NT2/D1 (cell line): ENCODE measurements around the gene PYGO2.

Source experiments
- DNase-seq: peaks from one replicate; pipeline ENCODE4 v3.0.0-alpha.2; 2011; ENCODE audit warnings: low read depth, low spot score
- H3K27me3 ChIP-seq: 2 replicates; pipeline ENCODE4 v1.6.0; 2011; ENCODE audit warnings: mild to moderate bottlenecking; ENCODE audit not compliant: insufficient read length, insufficient read depth
- H3K36me3 ChIP-seq: 2 replicates; pipeline ENCODE4 v1.6.1; 2011; ENCODE audit warnings: mild to moderate bottlenecking, low read length, mixed read lengths; ENCODE audit not compliant: insufficient read depth, insufficient read length
- H3K4me1 ChIP-seq: 2 replicates; pipeline ENCODE4 v1.5.1; 2011; ENCODE audit not compliant: insufficient read depth, insufficient read length
- H3K4me3 ChIP-seq: 2 replicates; pipeline ENCODE4 v1.5.1; 2011; ENCODE audit warnings: low read depth; ENCODE audit not compliant: insufficient read length
- H3K9ac ChIP-seq: 2 replicates; pipeline ENCODE4 v1.6.0; 2011; ENCODE audit warnings: low read depth; ENCODE audit not compliant: insufficient read length
- H3K9me3 ChIP-seq: 2 replicates; pipeline ENCODE4 v1.5.1; 2011; ENCODE audit warnings: mild to moderate bottlenecking, low read length; ENCODE audit not compliant: insufficient read depth
- SUZ12 ChIP-seq: IDR thresholded peaks from 2 replicates; pipeline ENCODE4 v1.6.1; 2011; ENCODE audit not compliant: insufficient read length, insufficient read depth; ENCODE audit errors: extremely low read depth
- YY1 ChIP-seq: IDR thresholded peaks from 2 replicates; pipeline ENCODE4 v1.6.1; 2011; ENCODE audit not compliant: insufficient read length, insufficient read depth
- ZNF274 ChIP-seq: IDR thresholded peaks from 2 replicates; pipeline ENCODE4 v1.6.1; 2011; ENCODE audit warnings: mild to moderate bottlenecking, low read depth, low read length

The PYGO2 gene

GRCh38 chr1:154970631-154971340, 9.2 kb upstream of the PYGO2 start, which contains the start of gene SHC1:
SHC1 (minus strand) TSS chr1:154970747; CDS start chr1:154970526, 221 bp downstream.
- no peaks in the 10 kb centered on the region for H3K27me3 ChIP-seq
- peak within 1 kb of the TSS; percentile 98 for H3K9ac ChIP-seq
- H3K4me3 ChIP-seq: peak within 1 kb of the TSS; percentile 77
- no peaks in the 10 kb centered on the region for H3K9me3 ChIP-seq
- TF ChIP-seq YY1: no peak
- TF ChIP-seq ZNF274: no peak
- TF ChIP-seq SUZ12: no peak
- DNase-seq: peak; percentile 96
- peaks cover 20% of the 10 kb centered on the region for H3K4me1 ChIP-seq
- peaks cover 38% of the 10 kb centered on the region for H3K36me3 ChIP-seq

- H3K9me3 ChIP-seq: no peaks in the 10 kb centered on the region
- no peak for TF ChIP-seq SUZ12
- TF ChIP-seq YY1: no peak
- no peak for TF ChIP-seq ZNF274
- H3K9ac ChIP-seq: peak overlapping the region; percentile 98
- no peak for DNase-seq
- peaks cover 46% of the 10 kb centered on the region for H3K36me3 ChIP-seq
- no peaks in the 10 kb centered on the region for H3K27me3 ChIP-seq
- peak overlapping the region; percentile 77 for H3K4me3 ChIP-seq
- peaks cover 20% of the 10 kb centered on the region for H3K4me1 ChIP-seq
Observed at GRCh38 chr1:154969860-154970452, 8.4 kb upstream of the PYGO2 start.

GRCh38 chr1:154969246-154969645, 7.7 kb upstream of the PYGO2 start:
- Histone ChIP-seq H3K36me3 (peaks cover 53% of the 10 kb centered on the region), H3K9ac (peak overlapping the region; percentile 98), H3K27me3 (no peaks in the 10 kb centered on the region), H3K9me3 (no peaks in the 10 kb centered on the region), H3K4me1 (peaks cover 20% of the 10 kb centered on the region), H3K4me3 (peak overlapping the region; percentile 77)
- no peak for DNase-seq
- TF ChIP-seq YY1 (no peak), SUZ12 (no peak), ZNF274 (no peak)

- H3K9me3 ChIP-seq: no peaks in the 10 kb centered on the region
- H3K27me3 ChIP-seq: no peaks in the 10 kb centered on the region
- peaks cover 20% of the 10 kb centered on the region for H3K4me1 ChIP-seq
- DNase-seq: no peak
- no peak for TF ChIP-seq YY1
- TF ChIP-seq ZNF274: no peak
- no peak for TF ChIP-seq SUZ12
- peak overlapping the region; percentile 77 for H3K4me3 ChIP-seq
- peaks cover 58% of the 10 kb centered on the region for H3K36me3 ChIP-seq
- H3K9ac ChIP-seq: peak overlapping the region; percentile 98
Observed at GRCh38 chr1:154968731-154969130, 7.1 kb upstream of the PYGO2 start.

- Histone ChIP-seq H3K4me3 (no peak overlapping the region), H3K4me1 (peaks cover 22% of the 10 kb centered on the region), H3K27me3 (no peaks in the 10 kb centered on the region), H3K9me3 (no peaks in the 10 kb centered on the region), H3K9ac (no peak overlapping the region), H3K36me3 (peaks cover 71% of the 10 kb centered on the region)
- TF ChIP-seq ZNF274 (no peak), YY1 (no peak), SUZ12 (no peak)
- DNase-seq: no peak
Observed at GRCh38 chr1:154967331-154967950, 5.9 kb upstream of the PYGO2 start.

- H3K36me3 ChIP-seq: peaks cover 75% of the 10 kb centered on the region
- H3K4me1 ChIP-seq: peaks cover 16% of the 10 kb centered on the region
- H3K9ac ChIP-seq: no peak overlapping the region
- no peak overlapping the region for H3K4me3 ChIP-seq
- H3K9me3 ChIP-seq: no peaks in the 10 kb centered on the region
- no peaks in the 10 kb centered on the region for H3K27me3 ChIP-seq
- no peak for DNase-seq
- TF ChIP-seq YY1 (no peak), ZNF274 (no peak), SUZ12 (no peak)
Observed at GRCh38 chr1:154966111-154966510, 4.5 kb upstream of the PYGO2 start.

- H3K9me3 ChIP-seq: no peaks in the 10 kb centered on the region; the same call in 1 of the 2 replicates
- no peak for TF ChIP-seq SUZ12
- no peak for TF ChIP-seq ZNF274
- no peak for TF ChIP-seq YY1
- H3K4me3 ChIP-seq: no peak overlapping the region
- H3K27me3 ChIP-seq: no peaks in the 10 kb centered on the region
- H3K36me3 ChIP-seq: peaks cover 85% of the 10 kb centered on the region
- no peak overlapping the region for H3K9ac ChIP-seq
- peaks cover 15% of the 10 kb centered on the region for H3K4me1 ChIP-seq
- no peak for DNase-seq
Observed at GRCh38 chr1:154964359-154964758, 2.8 kb upstream of the PYGO2 start.
